Breast epithelium (tissue), 4 donors: Measurements from ENCODE around the gene GPNMB. TPM values are rescaled to one million over a fixed set of nuclear protein-coding genes. Genes with fewer than 3 reads are reported as not detected.
A peak's percentile ranks its signal among the peaks of the same experiment; 100 is the strongest.

Source experiments
- DNase-seq, 2 donors: peaks; one replicate each; pipeline ENCODE4 v3.0.0-alpha.2; 2019; ENCODE audit warnings: low spot score in 2 of 2
- H3K27ac ChIP-seq, 2 donors: fragments of 200-600 bp; sonication (generic) in 1 of 2; one replicate each; pipeline ENCODE4 v1.5.1; 2016 to 2019; ENCODE audit warnings: mild to moderate bottlenecking in 1 of 2
- H3K27me3 ChIP-seq, 2 donors: fragments of 200-600 bp; sonication (generic) in 1 of 2; one replicate each; pipeline versions ENCODE4 v1.5.1 to v1.6.0; 2017 to 2019; ENCODE audit warnings: control low read depth in 1 of 2, mild to moderate bottlenecking in 1 of 2
- H3K36me3 ChIP-seq: fragments of 200-600 bp; one replicate; pipeline ENCODE4 v1.5.1; 2019
- H3K4me1 ChIP-seq, 2 donors: fragments of 200-600 bp; sonication (generic); one replicate each; pipeline ENCODE4 v1.5.1; 2016 to 2019; ENCODE audit warnings: control low read depth in 1 of 2
- H3K4me3 ChIP-seq, 3 donors: fragments of 200-600 bp; sonication (generic); 1 replicate in 2 of 3; 2 replicates in 1 of 3; pipeline ENCODE4 v1.5.1; 2016 to 2019; ENCODE audit warnings: mild to moderate bottlenecking in 3 of 3, moderate library complexity in 2 of 3
- H3K9me3 ChIP-seq, 2 donors: fragments of 200-600 bp; sonication (generic) in 1 of 2; one replicate each; pipeline ENCODE4 v1.5.1; 2016 to 2019; ENCODE audit warnings: control low read depth in 1 of 2
- CTCF ChIP-seq, 3 donors: fragments of 450-650 bp; IDR thresholded peaks; one replicate each; pipeline ENCODE4 v1.5.1; 2016 to 2017; ENCODE audit warnings: antibody characterized with exemption in 3 of 3, mild to moderate bottlenecking in 3 of 3, moderate library complexity in 3 of 3
- POLR2A ChIP-seq: fragments of 450-650 bp; IDR thresholded peaks from one replicate; pipeline ENCODE4 v1.6.1; 2016; ENCODE audit warnings: antibody characterized with exemption, mild to moderate bottlenecking, moderate library complexity
- POLR2AphosphoS5 ChIP-seq, 3 donors: sonication (generic); formaldehyde crosslinking; IDR thresholded peaks; one replicate each; pipeline ENCODE4 v1.6.1; 2017; ENCODE audit warnings: antibody characterized with exemption in 3 of 3
- intact Hi-C: fragments of 100-400 bp; cut with DNase I; formaldehyde crosslinking; loops from one replicate; pipeline ENCODE4 v1.15.1; 2023; ENCODE audit warnings: low total_unique reads
- total RNA-seq, 3 donors: library from RNA; depleted of rRNA; stranded (reverse); fragments of >200 nt; gene quantifications; one replicate each; pipeline ENCODE4 v1.1.0, GENCODE V29; 2016

GPNMB gene
- total RNA-seq, 3 donors from 2014 or later = 86.9 to 460 (median 335) TPM

GRCh38 chr7:23242935-23243334, 3.6 kb upstream of the GPNMB start:
- H3K27me3 ChIP-seq = no peaks in the 10 kb centered on the region
- H3K36me3 ChIP-seq = no peaks in the 10 kb centered on the region
- H3K4me3 ChIP-seq = no peak overlapping the region
- no peaks in the 10 kb centered on the region for H3K9me3 ChIP-seq
- no peak for DNase-seq
- TF ChIP-seq CTCF (IDR thresholded peaks at IDR 0.05) = no peak
- no peak for TF ChIP-seq POLR2A
- TF ChIP-seq POLR2AphosphoS5 (IDR thresholded peaks at IDR 0.05) = no peak
- intact Hi-C loops = no loop called here
- peaks cover 4 to 5% of the 10 kb centered on the region in 2 donors for H3K4me1 ChIP-seq
- H3K27ac ChIP-seq = peak overlapping the region; percentile 69 to 73

DNA sequence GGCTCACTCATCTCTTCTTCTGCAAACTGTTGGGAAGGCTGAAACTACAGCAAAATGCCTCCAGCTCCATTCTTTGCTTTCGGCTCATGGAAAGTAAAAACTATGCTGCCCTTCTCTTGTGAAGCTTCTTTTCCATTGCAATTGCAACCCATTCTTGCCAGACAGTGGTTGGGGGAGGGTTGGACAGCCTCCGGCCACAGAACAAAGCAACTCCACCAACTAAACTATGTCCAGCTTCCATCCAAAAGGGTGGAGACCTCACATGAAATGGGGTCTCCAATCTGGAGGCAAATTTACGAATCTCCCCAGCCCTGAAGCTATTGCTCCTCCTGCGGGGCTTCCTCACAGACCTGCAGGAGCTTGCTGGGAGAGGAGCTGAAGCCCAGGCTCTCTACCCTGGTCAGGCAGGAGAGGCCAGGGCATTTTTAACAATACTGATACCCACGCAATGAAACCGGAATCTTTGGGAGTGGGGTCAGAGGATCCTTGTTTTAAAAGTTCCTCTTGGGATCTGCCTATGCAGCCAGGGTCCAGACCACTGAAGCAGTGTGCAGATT, 549 bp downstream of the GPNMB start:
- DNase-seq = no peak
- intact Hi-C loops = no loop called here

DNA sequence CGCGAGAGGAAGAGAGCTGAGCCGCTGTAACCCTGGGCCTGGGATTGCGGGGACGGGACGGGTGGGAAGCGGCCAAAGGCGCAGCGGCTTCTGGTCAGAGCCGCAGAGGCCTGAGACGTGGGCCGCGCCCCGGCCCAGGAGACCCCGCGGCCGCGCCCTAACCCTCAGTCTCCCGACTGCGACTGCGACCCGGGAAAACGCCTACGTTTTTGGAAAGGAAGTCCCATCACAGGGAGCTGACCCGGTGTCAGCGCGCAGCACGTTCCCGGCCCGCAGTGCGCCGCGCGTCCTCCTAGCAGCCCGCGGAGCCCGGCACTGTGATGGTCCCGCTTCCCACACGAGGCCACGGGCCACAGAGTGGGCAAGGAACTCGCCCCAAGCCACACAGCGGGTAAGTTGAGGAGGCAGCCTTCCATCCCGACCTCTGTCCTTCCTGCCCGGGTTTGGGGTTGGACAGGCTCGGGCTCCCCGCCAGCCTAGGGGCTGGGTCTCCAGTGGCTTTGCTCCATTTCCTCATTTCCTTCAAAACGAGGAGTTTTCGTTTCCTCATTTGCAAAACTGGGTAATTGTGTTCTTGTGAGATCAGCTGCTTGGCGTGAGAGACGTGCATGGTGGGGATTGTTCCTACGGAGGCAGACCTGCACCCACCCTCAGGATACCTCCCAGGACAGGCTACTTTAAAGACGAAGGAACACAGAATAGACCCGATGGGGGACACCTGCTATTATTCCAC, 1.2 kb downstream of the GPNMB start:
- Histone ChIP-seq H3K36me3 (no peaks in the 10 kb centered on the region), H3K27ac (peak overlapping the region; percentile 80 to 95), H3K27me3 (no peaks in the 10 kb centered on the region), H3K4me3 (peak overlapping the region; percentile 55 to 74 (median 70)), H3K4me1 (peaks cover 5% of the 10 kb centered on the region in 2 donors), H3K9me3 (no peaks in the 10 kb centered on the region)
- intact Hi-C loops = no loop called here
- no peak for DNase-seq
- TF ChIP-seq POLR2A = no peak
- no peak for TF ChIP-seq POLR2AphosphoS5 (IDR thresholded peaks at IDR 0.05)
- TF ChIP-seq CTCF (IDR thresholded peaks at IDR 0.05) = no peak

More for the DNA sequence above, 549 bp downstream of the GPNMB start:
- Histone ChIP-seq H3K36me3 (no peaks in the 10 kb centered on the region), H3K9me3 (no peaks in the 10 kb centered on the region), H3K4me1 (peaks cover 5% of the 10 kb centered on the region in 2 donors), H3K4me3 (peak overlapping the region; percentile 55 to 74 (median 70)), H3K27ac (peak overlapping the region; percentile 80 to 95), H3K27me3 (no peaks in the 10 kb centered on the region)
- TF ChIP-seq POLR2AphosphoS5 (IDR thresholded peaks at IDR 0.05) (no peak), CTCF (IDR thresholded peaks at IDR 0.05) (no peak)

- Histone ChIP-seq H3K9me3 (no peaks in the 10 kb centered on the region), H3K4me3 (no peak overlapping the region), H3K27ac (no peak overlapping the region), H3K27me3 (no peaks in the 10 kb centered on the region), H3K4me1 (peaks cover 5% of the 10 kb centered on the region in 2 donors), H3K36me3 (no peaks in the 10 kb centered on the region)
- intact Hi-C loops = no loop called here
- no peak for TF ChIP-seq POLR2A
- no peak for TF ChIP-seq CTCF (IDR thresholded peaks at IDR 0.05)
- TF ChIP-seq POLR2AphosphoS5 (IDR thresholded peaks at IDR 0.05) = no peak
- DNase-seq = no peak
Observed at GRCh38 chr7:23249486-23249885, 2.9 kb downstream of the GPNMB start.

GRCh38 chr7:23254051-23254681, 7.6 kb downstream of the GPNMB start:
- no peak for TF ChIP-seq CTCF (IDR thresholded peaks at IDR 0.05)
- no peak for TF ChIP-seq POLR2AphosphoS5 (IDR thresholded peaks at IDR 0.05)
- TF ChIP-seq POLR2A = no peak
- Histone ChIP-seq H3K36me3 (peaks cover 5% of the 10 kb centered on the region), H3K27ac (no peak overlapping the region), H3K9me3 (no peaks in the 10 kb centered on the region), H3K27me3 (no peaks in the 10 kb centered on the region), H3K4me1 (no peaks in the 10 kb centered on the region), H3K4me3 (no peak overlapping the region)
- DNase-seq = no peak
- intact Hi-C loops = no loop called here
